Nephron progenitor cell (in vitro differentiated cells): Measurements from ENCODE around the gene CFAP47.

Experiments used
- DNase-seq: peaks from one replicate; pipeline ENCODE4 v3.0.0; 2021
- H3K27ac Mint-ChIP-seq: 2 replicates; pipeline ENCODE4 v1.8.0; 2021; ENCODE audit warnings: mild to moderate bottlenecking, moderate library complexity, mixed read lengths
- H3K27me3 Mint-ChIP-seq: 2 replicates; pipeline ENCODE4 v1.8.0; 2021; ENCODE audit warnings: mild to moderate bottlenecking, low read depth, mixed read lengths; ENCODE audit not compliant: poor library complexity
- H3K36me3 Mint-ChIP-seq: 2 replicates; pipeline ENCODE4 v1.8.0; 2021; ENCODE audit warnings: low read depth, mixed read lengths
- H3K4me1 Mint-ChIP-seq: 2 replicates; pipeline ENCODE4 v1.8.0; 2021; ENCODE audit warnings: mixed read lengths
- H3K4me3 Mint-ChIP-seq: 2 replicates; pipeline ENCODE4 v1.8.0; 2021; ENCODE audit warnings: mild to moderate bottlenecking, moderate library complexity, mixed read lengths
- H3K9me3 Mint-ChIP-seq: 2 replicates; pipeline ENCODE4 v1.8.0; 2021; ENCODE audit warnings: mild to moderate bottlenecking, moderate library complexity, mixed read lengths
- CTCF ChIP-seq: fragments of 200-600 bp; sonication (generic); IDR thresholded peaks from 2 replicates; pipeline ENCODE4 v1.5.0; 2021; ENCODE audit warnings: antibody characterized with exemption

The CFAP47 gene

GRCh38 chrX:36314303-36314702, 394.8 kb downstream of the CFAP47 start:
- H3K27me3 Mint-ChIP-seq: no peaks in the 10 kb centered on the region
- H3K27ac Mint-ChIP-seq: no peak overlapping the region
- peaks cover 25% of the 10 kb centered on the region for H3K9me3 Mint-ChIP-seq
- H3K36me3 Mint-ChIP-seq: peaks cover 5% of the 10 kb centered on the region
- H3K4me1 Mint-ChIP-seq: no peaks in the 10 kb centered on the region
- TF ChIP-seq CTCF: no peak
- no peak overlapping the region for H3K4me3 Mint-ChIP-seq
- DNase-seq: no peak

- Mint-ChIP-seq H3K4me1 (no peaks in the 10 kb centered on the region), H3K27ac (no peak overlapping the region), H3K27me3 (no peaks in the 10 kb centered on the region), H3K9me3 (peaks cover 12% of the 10 kb centered on the region), H3K4me3 (no peak overlapping the region), H3K36me3 (no peaks in the 10 kb centered on the region)
- no peak for TF ChIP-seq CTCF
- DNase-seq: no peak
Observed at GRCh38 chrX:36334572-36334971, 415.0 kb downstream of the CFAP47 start.

GRCh38 chrX:36336751-36337150, 417.2 kb downstream of the CFAP47 start:
- Mint-ChIP-seq H3K9me3 (peaks cover 17% of the 10 kb centered on the region), H3K4me1 (no peaks in the 10 kb centered on the region), H3K4me3 (no peak overlapping the region), H3K27me3 (no peaks in the 10 kb centered on the region), H3K27ac (no peak overlapping the region), H3K36me3 (no peaks in the 10 kb centered on the region)
- no peak for DNase-seq
- TF ChIP-seq CTCF: no peak

DNA sequence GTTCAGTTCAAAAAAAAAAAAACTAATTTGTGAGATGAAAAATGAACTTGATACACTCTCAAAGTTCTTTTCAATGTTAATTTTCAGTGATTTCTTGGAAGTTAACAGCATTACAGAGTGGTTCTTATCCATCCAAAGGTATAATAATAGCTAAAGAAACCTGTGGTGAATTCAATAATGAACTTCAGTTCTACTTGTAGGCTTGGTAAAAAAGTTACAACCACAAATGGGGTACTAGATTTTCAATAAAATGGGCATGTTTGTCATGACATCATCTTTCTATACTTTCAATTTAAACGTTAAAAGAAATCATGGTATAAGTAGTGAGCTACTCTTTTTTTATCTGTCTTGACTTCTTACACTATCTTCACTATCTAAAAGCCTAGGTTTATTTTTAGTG, 424.8 kb downstream of the CFAP47 start:
- Mint-ChIP-seq H3K36me3 (no peaks in the 10 kb centered on the region), H3K27ac (no peak overlapping the region)
- no peak for TF ChIP-seq CTCF

GRCh38 chrX:36348509-36348908, 429.0 kb downstream of the CFAP47 start:
- Mint-ChIP-seq H3K27me3 (no peaks in the 10 kb centered on the region), H3K9me3 (peaks cover 4% of the 10 kb centered on the region), H3K4me1 (no peaks in the 10 kb centered on the region), H3K36me3 (no peaks in the 10 kb centered on the region), H3K4me3 (no peak overlapping the region), H3K27ac (no peak overlapping the region)
- no peak for DNase-seq
- TF ChIP-seq CTCF: no peak

More for the DNA sequence above, 424.8 kb downstream of the CFAP47 start:
- no peaks in the 10 kb centered on the region for H3K27me3 Mint-ChIP-seq
- H3K4me3 Mint-ChIP-seq: no peak overlapping the region
- H3K4me1 Mint-ChIP-seq: no peaks in the 10 kb centered on the region
- peaks cover 12% of the 10 kb centered on the region for H3K9me3 Mint-ChIP-seq
- no peak for DNase-seq

- Mint-ChIP-seq H3K27me3 (no peaks in the 10 kb centered on the region), H3K4me1 (no peaks in the 10 kb centered on the region), H3K36me3 (peaks cover 7% of the 10 kb centered on the region), H3K4me3 (no peak overlapping the region), H3K9me3 (peaks cover 31% of the 10 kb centered on the region), H3K27ac (peak overlapping the region; percentile 40)
- TF ChIP-seq CTCF: no peak
- no peak for DNase-seq
Observed at GRCh38 chrX:36357855-36358254, 438.3 kb downstream of the CFAP47 start.
